Right renal pelvis (tissue), 4 donors: ENCODE results near the gene RBM20. TPM values are rescaled to one million over a fixed set of nuclear protein-coding genes. Genes with fewer than 3 reads are reported as not detected.
"Not testable (repeated sequence)": the region's sequence is repeated elsewhere in the genome, so short reads cannot be mapped to it uniquely, and the experiment has no call there.

ENCODE experiments used
- DNase-seq, 4 donors: peaks; one replicate each; pipeline ENCODE4 v3.0.0-alpha.2; 2013; ENCODE audit warnings: low read depth in 4 of 4, low spot score in 3 of 4, missing footprints in 1 of 4
- polyA plus RNA-seq, 4 donors: library from polyadenylated mRNA; unstranded; fragments of 120-200 nt; gene quantifications; one replicate each; pipeline ENCODE4 v1.2.1, GENCODE V29; 2013; ENCODE audit not compliant: insufficient read length in 4 of 4

RBM20 gene
- polyA plus RNA-seq, 4 donors, result 2.9 to 6.3 (median 4.9) TPM

DNA sequence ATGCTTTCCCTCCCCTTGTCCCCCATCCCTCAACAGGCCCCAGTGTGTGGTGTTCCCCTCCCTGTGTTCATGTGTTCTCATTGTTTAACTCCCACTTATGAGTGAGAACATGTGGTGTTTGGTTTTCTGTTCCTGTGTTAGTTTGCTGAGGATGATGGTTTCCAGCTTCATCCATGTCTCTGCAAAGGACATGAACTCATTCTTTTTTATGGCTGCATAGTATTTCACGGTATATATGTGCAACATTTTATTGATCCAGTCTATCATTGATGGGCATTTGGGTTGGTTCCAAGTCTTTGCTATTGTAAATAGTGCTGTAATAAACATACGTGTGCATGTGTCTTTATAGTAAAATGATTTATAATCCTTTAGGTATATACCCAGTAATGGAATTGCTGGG is 83.6 kb downstream of the RBM20 start:
- not testable (repeated sequence) for DNase-seq

DNA sequence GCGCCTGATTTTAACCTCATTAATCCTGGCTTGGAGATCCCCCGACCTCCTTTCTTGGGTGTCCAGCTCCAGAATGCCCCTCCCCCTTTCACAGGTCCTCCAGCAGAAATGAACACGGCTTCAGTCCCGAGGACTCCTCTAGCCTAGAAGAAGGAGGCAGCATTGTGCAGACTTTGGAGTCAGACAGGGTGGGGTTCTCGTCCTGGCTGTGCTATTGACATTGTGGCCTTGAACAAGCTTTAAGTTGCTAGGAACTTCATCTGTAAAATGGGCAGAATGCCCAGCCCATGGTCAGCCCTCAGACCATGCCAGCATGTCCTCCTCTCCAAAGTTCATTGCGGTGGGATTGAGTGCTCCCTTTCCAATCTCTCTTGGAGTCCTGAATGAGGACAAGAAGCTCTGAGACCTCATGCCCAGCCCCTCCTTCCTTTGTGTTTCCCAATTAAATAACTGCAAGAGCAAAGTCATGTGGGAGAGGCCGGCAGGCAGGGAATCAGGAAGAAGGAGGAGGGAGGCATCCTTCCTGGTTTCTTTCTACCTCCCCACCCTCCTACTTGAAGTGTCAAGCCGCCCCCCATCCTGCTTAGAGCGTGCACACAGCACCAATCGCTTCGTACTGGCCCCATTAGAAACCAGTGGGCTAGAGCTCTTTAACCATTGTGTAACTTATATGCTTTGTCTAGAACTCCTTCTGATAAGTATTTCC is 86.4 kb downstream of the RBM20 start:
- no peak for DNase-seq

DNA sequence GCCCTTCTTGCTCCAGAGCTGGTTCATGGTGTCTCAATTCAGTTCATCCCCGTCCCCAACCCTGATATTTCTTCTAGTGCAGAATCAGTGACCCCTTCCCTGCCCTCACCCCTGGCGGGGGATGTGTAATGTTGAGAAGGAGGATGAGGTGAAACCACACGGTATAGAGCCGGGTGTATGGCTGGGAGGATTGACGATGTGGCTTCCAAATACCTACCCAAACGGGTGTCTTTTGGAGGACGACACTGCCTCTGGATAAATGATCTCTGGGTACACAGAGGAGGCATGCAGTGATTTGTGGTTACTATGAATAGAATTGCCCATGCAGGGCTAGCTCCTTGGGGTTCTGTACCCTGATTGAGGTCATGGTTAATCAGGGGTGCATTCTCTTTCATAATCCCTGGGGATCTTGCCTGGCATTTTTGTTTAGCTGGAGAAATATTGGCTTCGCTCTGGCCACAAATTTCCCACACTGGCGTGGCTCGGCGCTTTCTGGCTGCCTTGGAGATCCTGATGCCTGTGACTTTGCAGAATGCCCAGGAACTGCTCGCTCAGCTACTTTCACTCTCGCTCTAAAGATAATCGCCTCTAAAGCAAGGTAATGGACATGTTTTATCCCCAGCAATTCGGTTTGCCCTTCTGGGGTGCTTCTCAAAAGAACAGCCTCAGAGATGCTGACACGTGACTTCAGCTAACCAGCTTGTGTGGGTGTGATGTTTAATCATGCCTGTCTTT is 89.2 kb downstream of the RBM20 start:
- DNase-seq, result no peak

DNA sequence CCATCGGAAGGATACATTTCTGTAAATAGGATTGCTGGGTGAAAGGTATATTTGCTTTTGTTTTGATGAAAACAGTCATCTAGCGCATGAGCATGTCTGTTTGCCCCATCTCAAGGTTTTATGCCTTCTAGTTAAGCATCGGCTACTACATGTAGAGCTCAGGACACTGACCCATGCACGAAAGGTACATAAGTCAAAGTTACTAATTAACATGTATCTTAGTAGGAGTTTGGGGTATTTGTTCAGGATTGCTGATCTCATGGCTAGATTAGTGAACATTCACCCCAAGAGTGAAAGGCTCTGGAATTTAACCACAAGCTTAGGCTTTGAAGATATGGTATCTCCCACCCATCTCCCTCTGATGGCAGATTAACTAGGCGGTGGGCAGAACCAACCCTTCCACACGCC is 91.5 kb downstream of the RBM20 start:
- DNase-seq, result no peak

DNA sequence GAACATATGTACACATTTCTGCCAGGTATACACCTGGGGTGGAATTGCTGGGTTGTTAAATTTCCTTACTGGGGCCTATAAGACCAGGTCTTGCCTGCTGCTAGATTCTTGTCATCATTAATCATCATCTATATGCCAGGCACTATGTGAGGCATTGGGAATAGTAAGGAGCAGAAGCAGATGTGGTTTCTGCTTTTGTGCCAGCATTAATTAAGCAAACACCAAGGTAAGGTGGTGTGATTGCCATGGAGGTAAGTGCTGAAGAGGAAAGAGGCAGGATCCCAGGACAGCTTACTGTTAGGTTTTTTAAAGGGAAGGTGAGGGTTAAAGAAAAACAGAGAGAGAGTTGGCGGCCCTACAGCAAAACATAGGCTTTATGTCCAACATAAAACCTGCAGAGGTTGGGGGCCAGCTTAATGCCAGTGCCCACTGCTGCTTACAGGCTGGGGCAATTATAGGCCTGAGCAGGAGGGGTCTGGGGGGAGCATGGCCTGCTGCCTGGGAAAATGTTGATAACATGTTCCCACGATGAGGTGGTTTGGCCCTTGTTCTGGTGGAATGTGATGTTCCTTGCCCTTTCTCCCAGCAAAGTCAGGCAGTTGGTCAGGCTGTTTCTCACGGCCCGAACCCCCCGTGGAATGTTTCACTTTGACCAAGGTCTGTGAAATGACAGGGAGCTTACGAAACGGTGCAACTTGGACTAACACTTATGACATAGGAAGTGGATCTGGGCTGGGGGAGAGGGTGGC is 93.9 kb downstream of the RBM20 start:
- DNase-seq, result no peak

DNA sequence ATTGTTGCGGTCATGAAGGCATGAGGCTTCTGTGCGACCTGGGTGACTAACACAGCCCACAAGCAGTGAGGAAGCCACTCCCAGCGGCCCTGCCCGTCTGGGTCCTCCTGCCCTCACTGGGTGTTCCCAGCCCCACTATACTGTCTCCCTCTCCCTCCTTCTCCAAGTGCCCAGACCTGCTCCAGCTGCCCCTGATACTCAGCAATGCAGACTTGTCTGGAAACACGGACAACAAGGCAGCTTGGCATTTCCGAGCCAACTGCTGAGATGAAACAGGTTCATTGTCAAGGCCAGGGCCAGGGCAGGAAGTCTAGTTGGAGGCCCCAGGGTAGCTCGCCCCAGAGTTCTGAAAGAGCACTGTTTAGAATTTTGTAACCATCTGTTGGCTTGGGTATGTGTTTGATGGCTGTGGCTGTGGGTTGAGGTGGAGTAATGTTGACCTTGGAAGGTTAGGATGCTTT is 95.7 kb downstream of the RBM20 start:
- DNase-seq, result no peak

DNA sequence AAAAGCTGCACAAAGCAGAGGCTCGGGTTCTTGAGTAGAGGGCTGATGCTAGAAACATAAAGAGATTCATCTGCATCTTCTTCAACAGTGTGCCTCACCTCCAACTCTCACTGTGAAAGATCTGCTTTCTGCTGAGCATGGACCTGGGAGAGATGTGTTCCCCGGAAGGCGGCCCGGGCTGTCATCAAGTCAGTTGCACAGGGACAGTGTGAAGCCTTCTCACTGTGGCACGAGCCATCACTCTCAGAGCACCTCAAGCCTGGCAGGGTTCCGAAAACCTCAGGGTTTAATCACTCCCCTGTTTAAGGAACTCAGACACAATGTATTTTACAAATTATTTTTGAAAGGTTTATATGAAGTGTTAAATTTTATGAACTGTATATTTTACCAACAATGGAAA is 98.7 kb downstream of the RBM20 start:
- no peak for DNase-seq

DNA sequence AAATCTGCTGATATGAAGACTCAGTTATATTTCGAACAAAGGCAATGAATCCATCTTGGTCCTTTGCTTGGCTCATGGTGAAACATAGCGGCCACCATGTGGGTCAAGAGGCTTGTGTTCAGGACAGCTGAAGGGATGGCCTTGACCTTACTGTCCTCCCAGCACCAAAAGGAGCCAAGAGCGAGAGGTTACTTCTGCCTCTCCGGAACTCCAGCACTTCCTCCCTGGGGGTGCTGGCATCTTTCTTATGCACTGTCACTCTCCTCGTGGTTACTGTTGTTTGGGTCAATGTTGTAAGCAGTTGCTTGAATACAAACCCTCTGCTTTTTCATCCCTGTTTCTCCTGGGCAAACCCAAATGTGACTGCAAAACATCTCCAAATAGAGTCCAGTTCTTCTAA is 100.6 kb downstream of the RBM20 start:
- no peak for DNase-seq

DNA sequence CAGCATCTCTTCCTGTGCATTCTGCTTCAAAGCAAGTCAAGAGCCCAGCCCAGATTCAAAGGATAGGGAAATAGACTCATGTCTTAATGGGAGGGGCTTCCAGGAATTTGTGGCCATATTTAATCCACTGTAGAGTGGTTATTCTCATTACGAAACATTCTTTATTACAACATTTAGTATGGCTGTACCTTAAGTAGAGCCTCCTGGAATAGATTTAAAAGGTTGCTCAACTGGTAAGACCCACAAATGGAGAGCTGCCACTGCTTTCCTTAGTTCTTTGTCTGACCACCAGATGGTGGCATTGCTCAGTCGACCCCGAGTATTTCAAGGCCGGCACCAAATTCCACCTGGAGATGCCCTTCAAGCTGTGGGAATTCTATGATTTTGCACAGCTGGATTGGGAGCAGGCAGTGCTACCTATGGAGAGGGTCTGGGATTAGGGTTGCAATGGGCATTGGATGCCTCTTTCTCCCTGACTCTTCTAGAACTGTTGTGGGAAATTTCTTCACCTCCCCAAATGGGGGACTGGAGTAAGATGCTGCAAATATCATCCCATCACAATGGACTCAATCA is 102.2 kb downstream of the RBM20 start:
- peak in 3 of 4 donors; percentile 45 to 61 (median 54) for DNase-seq

DNA sequence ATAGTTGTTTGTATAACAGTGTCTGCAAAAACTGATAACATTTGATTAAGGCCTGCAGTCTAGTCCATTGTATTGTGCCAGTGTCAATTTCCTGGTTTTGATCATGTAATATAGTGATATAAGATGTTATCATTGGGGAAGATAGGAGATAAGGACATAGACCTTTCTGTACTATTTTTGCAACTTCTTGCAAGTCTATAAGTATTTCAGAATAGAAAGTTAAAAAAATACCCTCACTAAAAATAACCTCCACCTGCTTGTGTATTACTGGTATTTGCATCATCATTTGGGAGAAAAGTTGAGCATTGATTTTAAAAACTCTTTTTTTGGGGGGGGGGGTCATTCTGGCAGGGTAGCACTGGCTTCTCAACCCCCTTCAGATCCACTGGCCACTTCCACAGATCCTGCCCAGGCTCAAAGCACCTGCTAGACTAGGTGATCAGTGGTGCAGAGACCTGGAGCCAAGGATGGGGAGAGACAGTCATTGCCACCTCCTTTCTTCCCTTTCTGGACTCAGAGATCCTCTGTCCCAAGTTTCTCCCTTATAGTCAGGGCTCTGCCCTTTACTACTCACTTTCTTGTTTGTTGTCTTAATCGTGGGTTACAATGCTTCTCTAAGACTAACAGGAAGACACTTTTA is 103.0 kb downstream of the RBM20 start:
- DNase-seq, result no peak

DNA sequence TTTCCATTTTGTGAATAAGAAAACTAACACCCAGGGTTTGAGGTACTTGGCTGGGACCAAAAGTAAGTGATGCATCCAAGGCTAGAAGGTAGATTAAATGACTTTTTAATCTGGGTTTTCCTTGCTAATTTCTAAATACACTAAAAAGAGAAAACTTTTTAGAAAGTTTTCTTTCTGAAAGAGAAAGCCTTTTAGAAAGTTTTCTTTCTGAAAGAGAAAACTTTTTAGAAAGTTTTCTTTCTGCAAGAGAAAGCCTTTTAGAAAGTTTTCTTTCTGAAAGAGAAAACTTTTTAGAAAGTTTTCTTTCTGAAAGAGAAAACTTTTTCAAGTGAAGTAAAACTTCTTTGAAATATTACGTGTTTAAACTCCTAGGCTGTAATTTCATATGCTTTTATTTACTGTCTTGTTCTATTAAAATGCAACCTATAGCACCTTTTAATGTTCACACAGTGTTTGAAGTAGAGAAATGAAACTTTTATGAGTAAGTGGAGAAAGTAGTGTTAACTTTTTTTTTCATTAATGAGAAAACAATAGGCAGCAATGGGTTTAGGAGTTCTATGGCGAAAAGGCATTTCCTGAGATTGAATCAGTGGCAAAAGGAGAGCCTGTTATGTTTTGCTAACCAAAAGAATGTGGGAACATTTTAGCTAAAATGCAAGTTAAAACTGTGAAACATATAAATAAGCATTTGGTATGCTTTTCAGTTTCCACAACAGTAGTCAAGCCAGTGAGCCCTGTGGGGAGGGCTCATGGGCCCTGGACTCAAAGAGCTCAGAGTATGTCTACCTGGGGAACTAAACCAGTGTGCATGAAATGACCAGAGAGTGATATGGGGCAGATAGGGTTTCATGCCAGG is 103.7 kb downstream of the RBM20 start:
- no peak for DNase-seq

DNA sequence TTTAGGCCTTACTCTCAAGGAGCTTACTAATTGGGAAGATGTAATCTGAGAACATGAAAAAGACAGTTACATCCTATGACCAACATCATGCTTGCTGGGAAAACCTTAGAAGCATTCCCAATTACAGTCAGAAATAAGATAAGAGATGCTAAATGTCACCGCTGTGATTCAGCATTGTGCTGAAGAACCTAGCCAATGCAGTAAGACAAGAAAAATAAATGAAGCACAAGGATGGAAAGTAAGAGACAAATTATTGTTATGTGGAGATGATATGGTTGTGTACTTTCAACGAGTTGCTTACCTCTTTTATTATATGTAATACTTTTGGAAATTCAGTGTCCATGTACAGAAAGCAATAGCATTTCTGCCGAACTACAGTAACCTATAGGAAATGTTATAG is 104.8 kb downstream of the RBM20 start:
- DNase-seq, result no peak

DNA sequence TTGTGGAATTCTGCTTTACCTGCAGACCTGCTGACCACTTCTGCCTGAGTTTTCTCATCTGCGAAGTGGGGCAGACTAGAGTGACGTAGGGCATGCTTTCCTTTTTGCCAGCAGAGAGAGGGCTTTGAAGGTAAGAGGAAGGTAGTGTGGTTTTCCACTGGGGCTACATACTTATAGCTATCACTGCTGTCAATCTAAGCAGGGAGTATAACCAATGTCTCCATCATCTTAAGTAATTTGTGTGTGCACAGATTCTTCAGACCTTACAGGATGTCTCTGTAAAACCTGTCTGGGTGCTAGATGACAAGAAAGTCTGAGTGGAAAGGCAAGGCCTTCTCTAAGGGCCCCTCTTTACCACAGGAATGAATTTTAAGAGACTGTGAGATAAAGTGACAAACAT is 106.8 kb downstream of the RBM20 start:
- no peak for DNase-seq

DNA sequence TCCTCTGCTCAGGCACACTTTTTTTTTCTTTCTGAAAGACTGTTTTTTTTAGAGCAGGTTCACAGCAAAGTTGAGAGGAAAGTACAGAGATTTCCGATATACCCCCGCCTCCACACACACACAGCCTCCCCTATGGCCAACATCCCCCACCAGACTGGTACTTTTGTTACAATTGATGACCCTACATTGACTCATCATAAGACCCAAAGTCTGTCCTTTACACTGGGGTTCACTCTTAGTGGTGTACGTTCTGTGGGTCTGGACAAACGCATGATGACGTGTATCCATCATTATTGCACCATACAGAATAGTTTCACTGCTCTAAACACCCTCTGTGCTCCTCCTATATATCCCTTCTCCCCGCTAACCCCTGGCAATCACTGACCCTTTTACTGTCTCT is 107.7 kb downstream of the RBM20 start:
- DNase-seq, result no peak

DNA sequence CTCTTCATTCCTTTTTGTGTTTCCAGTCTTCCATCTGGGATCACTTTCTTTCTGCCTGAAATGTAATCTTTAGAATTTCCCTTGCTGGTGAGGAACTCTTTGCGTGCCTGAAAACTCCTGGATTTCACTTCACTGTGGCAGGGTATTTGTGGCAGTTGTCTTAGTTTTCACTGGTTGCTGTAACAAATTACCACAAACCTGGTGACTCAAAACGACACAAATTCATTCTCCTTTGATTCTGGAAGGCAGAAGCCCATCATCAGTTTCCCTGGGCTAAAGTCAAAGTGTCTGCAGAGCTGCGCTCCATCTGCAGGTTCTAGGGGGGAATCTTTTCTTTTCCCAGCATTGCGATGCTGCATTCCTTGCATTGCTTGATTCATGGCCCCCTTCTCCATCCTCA is 109.3 kb downstream of the RBM20 start:
- no peak for DNase-seq

DNA sequence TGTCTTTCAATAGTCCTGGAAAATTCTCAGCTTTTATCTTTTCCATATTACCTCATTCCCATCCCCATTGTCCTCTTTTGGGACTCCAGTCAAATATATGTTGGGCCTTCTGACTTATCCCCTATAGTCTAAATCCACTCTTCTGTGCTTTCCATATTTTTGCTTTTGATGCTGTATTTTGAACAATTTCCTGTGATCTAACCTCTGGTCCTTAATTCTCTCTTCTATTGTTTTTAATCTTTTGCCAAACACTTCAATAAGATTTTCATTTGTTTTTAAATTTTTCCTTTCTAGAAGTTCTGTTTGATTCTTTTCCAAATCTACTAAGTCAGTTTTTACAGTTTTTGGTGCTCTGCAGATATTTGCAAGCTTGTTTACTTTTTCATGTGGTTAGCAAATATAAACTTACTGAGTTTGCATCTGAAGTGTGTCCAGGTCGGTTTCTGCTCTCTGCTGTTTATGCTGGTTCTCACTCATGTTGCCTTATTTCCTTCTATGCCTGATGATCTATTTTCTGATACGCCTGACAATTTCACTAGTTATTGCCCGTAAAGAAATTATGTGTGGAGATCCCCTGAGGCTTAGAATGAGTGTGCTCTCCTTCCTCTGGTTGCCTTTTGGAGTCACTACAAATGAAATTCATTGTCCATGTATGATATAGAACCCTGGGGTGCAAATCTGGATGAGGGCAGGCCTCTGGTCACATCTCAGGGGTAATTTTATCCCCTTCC is 110.4 kb downstream of the RBM20 start:
- DNase-seq, result no peak

DNA sequence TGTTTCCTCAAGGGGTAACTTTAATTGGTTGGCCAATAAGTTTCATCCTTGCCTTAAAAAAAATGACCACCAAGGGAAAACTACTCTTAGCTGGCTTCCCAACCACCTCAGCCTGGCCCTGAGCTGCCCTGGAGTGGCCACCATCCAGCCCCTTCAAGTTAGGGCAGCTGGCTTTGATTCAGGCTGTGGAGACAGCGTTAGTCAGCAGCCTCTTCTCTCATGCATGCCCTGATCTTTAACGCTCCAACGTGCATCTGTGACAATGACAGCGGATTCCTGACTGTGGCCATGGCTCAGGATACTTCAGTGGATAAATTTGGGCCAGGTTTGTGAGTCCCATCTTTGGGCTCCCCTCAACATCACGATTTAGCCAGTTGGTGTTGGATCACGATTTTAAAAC is 111.6 kb downstream of the RBM20 start:
- no peak for DNase-seq

DNA sequence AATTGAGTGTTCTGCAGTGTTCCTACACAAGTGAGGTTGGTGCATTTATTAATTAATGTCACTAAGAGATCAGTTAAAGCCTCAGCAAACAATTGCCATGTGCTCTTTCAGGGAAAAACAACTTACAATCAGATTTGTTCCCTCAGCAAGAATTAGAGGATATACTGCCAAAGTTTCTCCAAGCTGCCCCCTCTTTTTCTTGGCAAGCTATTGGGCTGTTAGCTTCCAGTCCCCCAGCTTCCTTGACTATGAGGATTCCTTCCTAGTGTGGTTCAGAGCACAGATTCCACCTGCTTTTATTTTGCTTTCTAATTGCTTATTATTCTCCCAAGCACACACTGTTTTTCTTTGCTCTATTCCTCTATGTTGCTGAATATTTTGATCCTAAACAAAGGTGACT is 112.7 kb downstream of the RBM20 start:
- DNase-seq, result no peak

DNA sequence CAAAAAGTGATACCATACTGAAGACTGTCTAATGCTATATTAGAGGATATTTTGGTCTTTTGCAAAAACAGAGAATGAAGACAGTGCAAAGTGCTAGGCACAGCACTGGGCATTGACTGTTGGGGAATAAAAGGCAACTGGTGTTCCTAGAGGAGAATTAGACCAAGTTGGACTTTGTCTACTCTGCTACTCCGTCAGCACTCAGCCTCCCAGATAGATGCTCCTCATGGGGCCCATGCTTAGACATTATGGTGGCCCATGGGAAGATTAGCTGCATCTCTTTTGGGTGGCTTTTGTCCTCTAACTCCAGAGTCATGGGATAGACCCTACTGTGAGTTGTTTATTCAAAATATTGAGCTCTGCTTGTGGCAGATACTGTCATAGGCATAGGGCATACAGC is 113.5 kb downstream of the RBM20 start:
- no peak for DNase-seq
